Measurements from ENCODE around the gene EIF4E2.

The EIF4E2 gene

GRCh38 chr2:232541961-232542714 lies 8.4 kb upstream of the EIF4E2 start:
- no peaks in the 10 kb centered on the region for H3K4me1 ChIP-seq (ENCODE audit: insufficient read depth, low read length, severe bottlenecking)
- no peak overlapping the region for H3K4me2 ChIP-seq (ENCODE audit: low read length)
- no peak overlapping the region for H3K27ac ChIP-seq (ENCODE audit: low read depth, low read length, poor library complexity, severe bottlenecking)
- TF ChIP-seq CTCF (IDR thresholded peaks at IDR 0.05; ENCODE audit: low read length) = no peak
- TF ChIP-seq EZH2 (IDR thresholded peaks at IDR 0.05; ENCODE audit: borderline replicate concordance, low read length) = no peak
- no peak overlapping the region for H2AFZ ChIP-seq (ENCODE audit: low read length)
- H3F3A ChIP-seq (ENCODE audit: insufficient read depth, low read length) = no peaks in the 10 kb centered on the region
- no peaks in the 10 kb centered on the region for H3K9me3 ChIP-seq (ENCODE audit: low read length)
- H3K9me2 ChIP-seq (ENCODE audit: low read depth, low read length) = no peaks in the 10 kb centered on the region
- no peaks in the 10 kb centered on the region for H3K27me3 ChIP-seq (ENCODE audit: insufficient read depth, low read length)
- no peak overlapping the region for H3K4me3 ChIP-seq (ENCODE audit: low read depth, low read length, poor library complexity, severe bottlenecking)
- no peak overlapping the region for H3K9ac ChIP-seq (ENCODE audit: low read length)
- no peaks in the 10 kb centered on the region for H3K79me2 ChIP-seq (ENCODE audit: insufficient read depth, low read length)
- H4K20me1 ChIP-seq (ENCODE audit: insufficient read depth, low read length) = no peaks in the 10 kb centered on the region
- peaks cover 28% of the 10 kb centered on the region for H3K36me3 ChIP-seq (ENCODE audit: insufficient read depth, low read length)

- no peak overlapping the region for H3K27ac ChIP-seq (ENCODE audit: low read depth, low read length, poor library complexity, severe bottlenecking)
Measured at GRCh38 chr2:232542715-232543467, 7.6 kb upstream of the EIF4E2 start.

GRCh38 chr2:232543491-232543890 lies 7.0 kb upstream of the EIF4E2 start:
- no peak overlapping the region for H3K4me3 ChIP-seq (ENCODE audit: low read depth, low read length, poor library complexity, severe bottlenecking)
- TF ChIP-seq CTCF (IDR thresholded peaks at IDR 0.05; ENCODE audit: low read length) (no peak), EZH2 (IDR thresholded peaks at IDR 0.05; ENCODE audit: borderline replicate concordance, low read length) (no peak)

More at GRCh38 chr2:232542715-232543467, 7.6 kb upstream of the EIF4E2 start:
- H3K27me3 ChIP-seq (ENCODE audit: insufficient read depth, low read length) = no peaks in the 10 kb centered on the region
- H2AFZ ChIP-seq (ENCODE audit: low read length) = no peak overlapping the region
- no peaks in the 10 kb centered on the region for H3F3A ChIP-seq (ENCODE audit: insufficient read depth, low read length)
- peaks cover 3% of the 10 kb centered on the region for H3K4me1 ChIP-seq (ENCODE audit: insufficient read depth, low read length, severe bottlenecking)
- H3K9ac ChIP-seq (ENCODE audit: low read length) = no peak overlapping the region
- H3K4me3 ChIP-seq (ENCODE audit: low read depth, low read length, poor library complexity, severe bottlenecking) = no peak overlapping the region
- H3K9me2 ChIP-seq (ENCODE audit: low read depth, low read length) = no peaks in the 10 kb centered on the region
- no peaks in the 10 kb centered on the region for H3K9me3 ChIP-seq (ENCODE audit: low read length)
- no peaks in the 10 kb centered on the region for H4K20me1 ChIP-seq (ENCODE audit: insufficient read depth, low read length)
- TF ChIP-seq EZH2 (IDR thresholded peaks at IDR 0.05; ENCODE audit: borderline replicate concordance, low read length) (no peak), CTCF (IDR thresholded peaks at IDR 0.05; ENCODE audit: low read length) (no peak)
- no peak overlapping the region for H3K4me2 ChIP-seq (ENCODE audit: low read length)
- H3K79me2 ChIP-seq (ENCODE audit: insufficient read depth, low read length) = no peaks in the 10 kb centered on the region
- peaks cover 36% of the 10 kb centered on the region for H3K36me3 ChIP-seq (ENCODE audit: insufficient read depth, low read length)

More at GRCh38 chr2:232543491-232543890, 7.0 kb upstream of the EIF4E2 start:
- H3K27ac ChIP-seq (ENCODE audit: low read depth, low read length, poor library complexity, severe bottlenecking) = no peak overlapping the region
- no peaks in the 10 kb centered on the region for H3K9me3 ChIP-seq (ENCODE audit: low read length)
- no peaks in the 10 kb centered on the region for H4K20me1 ChIP-seq (ENCODE audit: insufficient read depth, low read length)
- no peak overlapping the region for H2AFZ ChIP-seq (ENCODE audit: low read length)
- peaks cover 41% of the 10 kb centered on the region for H3K36me3 ChIP-seq (ENCODE audit: insufficient read depth, low read length)
- peaks cover 5% of the 10 kb centered on the region for H3K4me1 ChIP-seq (ENCODE audit: insufficient read depth, low read length, severe bottlenecking)
- H3K4me2 ChIP-seq (ENCODE audit: low read length) = no peak overlapping the region
- H3K9me2 ChIP-seq (ENCODE audit: low read depth, low read length) = no peaks in the 10 kb centered on the region
- no peaks in the 10 kb centered on the region for H3K27me3 ChIP-seq (ENCODE audit: insufficient read depth, low read length)
- H3K9ac ChIP-seq (ENCODE audit: low read length) = no peak overlapping the region
- H3F3A ChIP-seq (ENCODE audit: insufficient read depth, low read length) = no peaks in the 10 kb centered on the region
- H3K79me2 ChIP-seq (ENCODE audit: insufficient read depth, low read length) = no peaks in the 10 kb centered on the region

Measured in OCI-LY1 (cell line).